HCT116 (cell line): Measurements from ENCODE around the gene PDE6G.

ENCODE experiments used
- REST ChIP-seq: IDR thresholded peaks from 2 replicates; pipeline ENCODE4 v1.6.1; 2012; ENCODE audit warnings: low read depth
- TCF7L2 ChIP-seq: IDR thresholded peaks from 2 replicates; pipeline ENCODE4 v1.7.0; 2011; ENCODE audit warnings: borderline replicate concordance, inconsistent platforms; ENCODE audit not compliant: insufficient read depth, insufficient read length; ENCODE audit errors: extremely low read depth

- TF ChIP-seq TCF7L2 (no peak), REST (no peak)
Observed at GRCh38 chr17:81705518-81706231, 49.3 kb upstream of the PDE6G start.
